Gastrocnemius medialis (tissue), 4 donors: Measurements from ENCODE around the gene GPR22. TPM values are rescaled to one million over a fixed set of nuclear protein-coding genes. Genes with fewer than 3 reads are reported as not detected.

Experiments used
- ATAC-seq, 2 donors: fragments of 150-250 bp; one replicate each; pipeline ENCODE4 v1.9.1; 2016
- DNase-seq, 2 donors: peaks; one replicate each; pipeline ENCODE4 v3.0.0-alpha.2; 2019
- H3K27ac ChIP-seq, 4 donors: fragments of 200-600 bp; sonication (generic); 1 replicate in 1 of 4; 2 replicates in 3 of 4; pipeline ENCODE4 v1.5.1; 2016 to 2018; ENCODE audit warnings: mild to moderate bottlenecking in 2 of 4, moderate library complexity in 1 of 4
- H3K27me3 ChIP-seq, 3 donors: fragments of 200-600 bp; sonication (generic) in 2 of 3; 1 replicate in 1 of 3; 2 replicates in 2 of 3; pipeline versions ENCODE4 v1.5.1 to v1.6.0; 2016 to 2019; ENCODE audit warnings: mild to moderate bottlenecking in 1 of 3, moderate library complexity in 1 of 3
- H3K36me3 ChIP-seq, 2 donors: fragments of 200-600 bp; sonication (generic) in 1 of 2; one replicate each; pipeline ENCODE4 v1.5.1; 2017 to 2018
- H3K4me1 ChIP-seq, 2 donors: fragments of 200-600 bp; sonication (generic) in 1 of 2; one replicate each; pipeline ENCODE4 v1.5.1; 2016 to 2017; ENCODE audit warnings: mild to moderate bottlenecking in 2 of 2
- H3K4me3 ChIP-seq, 4 donors: fragments of 200-600 bp; sonication (generic) in 3 of 4; 1 replicate in 1 of 4; 2 replicates in 3 of 4; pipeline ENCODE4 v1.5.1; 2016 to 2019; ENCODE audit warnings: mild to moderate bottlenecking in 2 of 4
- H3K9me3 ChIP-seq, 3 donors: fragments of 200-600 bp; sonication (generic) in 2 of 3; 1 replicate in 1 of 3; 2 replicates in 2 of 3; pipeline ENCODE4 v1.5.1; 2016 to 2019
- POLR2A ChIP-seq, 2 donors: fragments of 450-650 bp; IDR thresholded peaks; one replicate each; pipeline ENCODE4 v1.6.1; 2017; ENCODE audit warnings: antibody characterized with exemption in 2 of 2, mild to moderate bottlenecking in 2 of 2, moderate library complexity in 2 of 2
- in situ Hi-C, 4 donors: fragments of 200-750 bp; cut with MboI; loops; one replicate each; pipeline versions ENCODE4 v1.15.0 to v1.8.0; 2017; ENCODE audit warnings: low sequenced_read_pairs in 4 of 4
- intact Hi-C: fragments of 100-400 bp; cut with DNase I; formaldehyde crosslinking; loops from one replicate; pipeline ENCODE4 v1.15.1; 2023; ENCODE audit warnings: low total_unique reads
- total RNA-seq, 4 donors: library from RNA; depleted of rRNA; stranded (reverse); fragments of >200 nt; gene quantifications; one replicate each; pipeline versions ENCODE4 v1.1.0 to v1.2.3, GENCODE V29; 2016
- TF ChIP-seq, protein P1 (sequence below), 5 experiments: fragments of 450-650 bp in 3 of 5; fragments of 200-600 bp in 2 of 5; sonication (generic) in 2 of 5; IDR thresholded peaks in 4 of 5; conservative IDR thresholded peaks in 1 of 5; 1 replicate in 4 of 5; 2 replicates in 1 of 5; pipeline ENCODE4 v1.5.1; 2016 to 2019; ENCODE audit warnings: antibody characterized with exemption in 5 of 5, mild to moderate bottlenecking in 3 of 5, moderate library complexity in 3 of 5

GPR22 gene
- total RNA-seq, 4 donors from 2014 or later: not detected

DNA sequence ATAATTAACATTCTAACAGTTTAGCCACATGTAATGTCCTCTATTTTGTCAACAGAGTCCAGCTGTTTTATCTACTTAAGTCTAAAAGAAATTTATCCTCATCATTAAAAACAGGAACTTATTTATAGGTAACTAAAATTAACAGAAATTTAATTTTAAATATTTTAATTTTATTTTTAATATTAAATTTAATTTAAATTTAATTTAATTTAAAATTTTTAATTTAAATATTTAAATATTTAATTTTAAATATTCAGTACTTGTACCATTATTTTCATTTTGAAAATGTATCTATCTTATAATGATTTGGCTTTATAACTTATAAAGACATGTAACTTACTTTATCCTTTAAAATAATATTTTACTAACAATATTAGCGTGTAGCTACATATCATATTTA is 1.0 kb upstream of the GPR22 start:
- Histone ChIP-seq H3K27ac (no peak overlapping the region), H3K27me3 (no peaks in the 10 kb centered on the region), H3K36me3 (no peaks in the 10 kb centered on the region), H3K4me3 (no peak overlapping the region), H3K4me1 (peaks cover 0 to 4% of the 10 kb centered on the region in 2 donors), H3K9me3 (no peaks in the 10 kb centered on the region)
- ATAC-seq (no peak), DNase-seq (no peak)
- TF ChIP-seq POLR2A (IDR thresholded peaks at IDR 0.05): no peak
- TF ChIP-seq, protein P1, sequence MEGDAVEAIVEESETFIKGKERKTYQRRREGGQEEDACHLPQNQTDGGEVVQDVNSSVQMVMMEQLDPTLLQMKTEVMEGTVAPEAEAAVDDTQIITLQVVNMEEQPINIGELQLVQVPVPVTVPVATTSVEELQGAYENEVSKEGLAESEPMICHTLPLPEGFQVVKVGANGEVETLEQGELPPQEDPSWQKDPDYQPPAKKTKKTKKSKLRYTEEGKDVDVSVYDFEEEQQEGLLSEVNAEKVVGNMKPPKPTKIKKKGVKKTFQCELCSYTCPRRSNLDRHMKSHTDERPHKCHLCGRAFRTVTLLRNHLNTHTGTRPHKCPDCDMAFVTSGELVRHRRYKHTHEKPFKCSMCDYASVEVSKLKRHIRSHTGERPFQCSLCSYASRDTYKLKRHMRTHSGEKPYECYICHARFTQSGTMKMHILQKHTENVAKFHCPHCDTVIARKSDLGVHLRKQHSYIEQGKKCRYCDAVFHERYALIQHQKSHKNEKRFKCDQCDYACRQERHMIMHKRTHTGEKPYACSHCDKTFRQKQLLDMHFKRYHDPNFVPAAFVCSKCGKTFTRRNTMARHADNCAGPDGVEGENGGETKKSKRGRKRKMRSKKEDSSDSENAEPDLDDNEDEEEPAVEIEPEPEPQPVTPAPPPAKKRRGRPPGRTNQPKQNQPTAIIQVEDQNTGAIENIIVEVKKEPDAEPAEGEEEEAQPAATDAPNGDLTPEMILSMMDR (IDR thresholded peaks at IDR 0.05 in 4 of 5, conservative IDR thresholded peaks at IDR 0.05 in 1 of 5): no peak
- in situ Hi-C loops: loop anchor here in 3 of 4 donors (5.0 to 25.0 kb wide), 4 partner anchors 253 to 418 kb away; partner anchors contain the start of gene DLD (in 1 of the 3)
- intact Hi-C loops: no loop called here

GRCh38 chr7:107471292-107472070 is 1.6 kb downstream of the GPR22 start:
- H3K9me3 ChIP-seq: no peaks in the 10 kb centered on the region
- H3K4me1 ChIP-seq: peaks cover 0 to 4% of the 10 kb centered on the region in 2 donors
- no peaks in the 10 kb centered on the region for H3K27me3 ChIP-seq
- ATAC-seq: no peak
- intact Hi-C loops (no loop called here), in situ Hi-C loops (loop anchor here in 2 of 4 donors (25.0 kb wide), 2 partner anchors 391 to 416 kb away; partner anchors contain the start of gene DLD (in 1 of the 2))
- TF ChIP-seq, protein P1 (IDR thresholded peaks at IDR 0.05 in 4 of 5, conservative IDR thresholded peaks at IDR 0.05 in 1 of 5): no peak
- no peak for TF ChIP-seq POLR2A (IDR thresholded peaks at IDR 0.05)
- DNase-seq: no peak
- no peaks in the 10 kb centered on the region for H3K36me3 ChIP-seq
- no peak overlapping the region for H3K27ac ChIP-seq
- H3K4me3 ChIP-seq: no peak overlapping the region

GRCh38 chr7:107472116-107472515 is 2.3 kb downstream of the GPR22 start:
- intact Hi-C loops: no loop called here
- no peak overlapping the region for H3K4me3 ChIP-seq
- peaks cover 0 to 4% of the 10 kb centered on the region in 2 donors for H3K4me1 ChIP-seq
- no peak for TF ChIP-seq POLR2A (IDR thresholded peaks at IDR 0.05)
- TF ChIP-seq, protein P1 (IDR thresholded peaks at IDR 0.05 in 4 of 5, conservative IDR thresholded peaks at IDR 0.05 in 1 of 5): no peak
- no peaks in the 10 kb centered on the region for H3K27me3 ChIP-seq
- H3K36me3 ChIP-seq: no peaks in the 10 kb centered on the region
- DNase-seq: no peak
- in situ Hi-C loops: loop anchor here in 2 of 4 donors (25.0 kb wide), 2 partner anchors 390 to 415 kb away; partner anchors contain the start of gene DLD (in 1 of the 2)
- ATAC-seq: no peak
- H3K27ac ChIP-seq: no peak overlapping the region
- H3K9me3 ChIP-seq: no peaks in the 10 kb centered on the region

- H3K4me3 ChIP-seq: no peak overlapping the region
- intact Hi-C loops (no loop called here), in situ Hi-C loops (loop anchor here in 2 of 4 donors (25.0 kb wide), 2 partner anchors 388 to 413 kb away; partner anchors contain the start of gene DLD (in 1 of the 2))
- no peaks in the 10 kb centered on the region for H3K9me3 ChIP-seq
- ATAC-seq (no peak), DNase-seq (no peak)
- no peaks in the 10 kb centered on the region for H3K36me3 ChIP-seq
- H3K27me3 ChIP-seq: no peaks in the 10 kb centered on the region
- peaks cover 0 to 5% of the 10 kb centered on the region in 2 donors for H3K4me1 ChIP-seq
- H3K27ac ChIP-seq: no peak overlapping the region
- TF ChIP-seq, protein P1 (IDR thresholded peaks at IDR 0.05 in 4 of 5, conservative IDR thresholded peaks at IDR 0.05 in 1 of 5): no peak
- TF ChIP-seq POLR2A (IDR thresholded peaks at IDR 0.05): no peak
Measured at GRCh38 chr7:107474104-107474521, 4.3 kb downstream of the GPR22 start.
